Keratinocyte (primary cell): ENCODE measurements around the gene DBF4. TPM values are rescaled to one million over a fixed set of nuclear protein-coding genes. Genes with fewer than 3 reads are reported as not detected.

Experiments
- DNase-seq: peaks from one replicate; pipeline ENCODE4 v3.0.0-alpha.2; 2011; ENCODE audit warnings: low read depth, missing footprints, low spot score
- FAIRE-seq: peaks from 2 replicates; lab custom pipeline; 2011; peaks lifted over from hg19 to GRCh38; lab: Jason Lieb, UNC
- H2AFZ ChIP-seq: 2 replicates; pipeline ENCODE4 v1.6.0; 2012; ENCODE audit warnings: low read length, control low read depth, inconsistent platforms; ENCODE audit not compliant: control insufficient read depth
- H3K27ac ChIP-seq: 2 replicates; pipeline ENCODE4 v1.5.1; 2011; ENCODE audit warnings: low read length; ENCODE audit not compliant: control insufficient read depth, insufficient read depth
- H3K27me3 ChIP-seq: 3 replicates; pipeline ENCODE4 v1.6.0; 2011; ENCODE audit warnings: low read length; ENCODE audit not compliant: control insufficient read depth, insufficient read depth; ENCODE audit errors: extremely low read depth
- H3K36me3 ChIP-seq, 2 experiments: 2 replicates in 1 of 2; 3 replicates in 1 of 2; pipeline ENCODE4 v1.5.1; 2011; ENCODE audit warnings: low read length in 2 of 2, mild to moderate bottlenecking in 1 of 2; ENCODE audit not compliant: control insufficient read depth in 2 of 2, insufficient read depth in 2 of 2; ENCODE audit errors: extremely low read depth in 1 of 2
- H3K4me1 ChIP-seq: 3 replicates; pipeline ENCODE4 v1.5.1; 2011; ENCODE audit warnings: low read length; ENCODE audit not compliant: control insufficient read depth, insufficient read depth; ENCODE audit errors: extremely low read depth
- H3K4me2 ChIP-seq: 3 replicates; pipeline ENCODE4 v1.6.0; 2011; ENCODE audit warnings: low read depth, low read length; ENCODE audit not compliant: control insufficient read depth, insufficient read depth; ENCODE audit errors: extremely low read depth
- H3K4me3 ChIP-seq, 3 experiments: fragments of 200-600 bp in 1 of 3; sonication (generic) in 1 of 3; 2 replicates in 2 of 3; 3 replicates in 1 of 3; pipeline ENCODE4 v1.5.1; 2011 to 2016; ENCODE audit warnings: low read length in 3 of 3, mild to moderate bottlenecking in 3 of 3, control low read depth in 2 of 3, inconsistent platforms in 1 of 3, low read depth in 1 of 3, mixed read lengths in 1 of 3, mixed run types in 1 of 3, moderate library complexity in 1 of 3; ENCODE audit not compliant: control insufficient read depth in 2 of 3, insufficient read depth in 2 of 3; ENCODE audit errors: extremely low read depth in 1 of 3
- H3K79me2 ChIP-seq: 2 replicates; pipeline ENCODE4 v1.6.0; 2012; ENCODE audit warnings: low read length; ENCODE audit not compliant: control insufficient read depth, insufficient read depth
- H3K9ac ChIP-seq: 3 replicates; pipeline ENCODE4 v1.6.0; 2011; ENCODE audit warnings: low read length; ENCODE audit not compliant: control insufficient read depth, insufficient read depth; ENCODE audit errors: extremely low read depth
- H3K9me1 ChIP-seq: 3 replicates; pipeline ENCODE4 v1.6.0; 2011; ENCODE audit warnings: low read length; ENCODE audit not compliant: control insufficient read depth, insufficient read depth; ENCODE audit errors: extremely low read depth
- H3K9me3 ChIP-seq: 2 replicates; pipeline ENCODE4 v1.5.1; 2012; ENCODE audit warnings: low read depth, low read length; ENCODE audit not compliant: control insufficient read depth
- H4K20me1 ChIP-seq: 3 replicates; pipeline ENCODE4 v1.6.0; 2011; ENCODE audit warnings: low read length; ENCODE audit not compliant: control insufficient read depth, insufficient read depth; ENCODE audit errors: extremely low read depth
- EZH2 ChIP-seq: IDR thresholded peaks from one replicate; pipeline ENCODE4 v1.6.1; 2012; ENCODE audit warnings: inconsistent platforms, mild to moderate bottlenecking, low read length, moderate library complexity
- dilution Hi-C: fragments of 300-500 bp; cut with MboI; formaldehyde crosslinking; loops from one replicate; pipeline ENCODE4 v1.7.0; 2020; ENCODE audit warnings: low sequenced_read_pairs; ENCODE audit not compliant: extremely low pct_ligation_motif_present
- polyA plus RNA-seq, 5 experiments: library from polyadenylated mRNA; depleted of rRNA in 3 of 5; stranded (reverse) in 3 of 5; stranded (forward) in 1 of 5; unstranded in 1 of 5; fragments of >200 nt; gene quantifications; 1 replicate in 1 of 5; 2 replicates in 3 of 5; 3 replicates in 1 of 5; pipeline versions ENCODE4 v1.2.1 to v1.2.3, GENCODE V29; 2011 to 2012; ENCODE audit warnings: missing spikeins in 2 of 5, low read depth in 1 of 5, low replicate concordance in 1 of 5
- TF ChIP-seq, protein P1 (sequence below), 3 experiments: IDR thresholded peaks in 1 of 3; conservative IDR thresholded peaks in 1 of 3; optimal IDR thresholded peaks in 1 of 3; 2 replicates in 2 of 3; 3 replicates in 1 of 3; pipeline versions ENCODE3 to v1.5.1; 2011; ENCODE audit warnings: low read length in 3 of 3, mild to moderate bottlenecking in 3 of 3, moderate library complexity in 2 of 3, control low read depth in 1 of 3, inconsistent platforms in 1 of 3; ENCODE audit not compliant: insufficient read depth in 2 of 3; ENCODE audit errors: extremely low read depth in 1 of 3

The DBF4 gene
- polyA plus RNA-seq, 1 donor (not counting 4 experiments of a cell fraction or from before 2014, with no cell fraction given) = 12.5 TPM

GRCh38 chr7:87874066-87874465, 2.2 kb upstream of the DBF4 start:
- Histone ChIP-seq H3K9ac (no peak overlapping the region), H3K4me3 (peak overlapping the region in 1 of 3 experiments; percentile 98), H3K9me1 (no peaks in the 10 kb centered on the region), H3K4me2 (peak overlapping the region; percentile 96), H2AFZ (peak overlapping the region; percentile 13), H3K36me3 (peaks cover 1 to 4% of the 10 kb centered on the region in 2 experiments), H3K27ac (no peak overlapping the region), H3K79me2 (peaks cover 69% of the 10 kb centered on the region), H3K9me3 (peaks cover 4% of the 10 kb centered on the region), H3K27me3 (no peaks in the 10 kb centered on the region), H3K4me1 (peaks cover 9% of the 10 kb centered on the region), H4K20me1 (no peaks in the 10 kb centered on the region)
- no peak for TF ChIP-seq EZH2
- TF ChIP-seq, protein P1, sequence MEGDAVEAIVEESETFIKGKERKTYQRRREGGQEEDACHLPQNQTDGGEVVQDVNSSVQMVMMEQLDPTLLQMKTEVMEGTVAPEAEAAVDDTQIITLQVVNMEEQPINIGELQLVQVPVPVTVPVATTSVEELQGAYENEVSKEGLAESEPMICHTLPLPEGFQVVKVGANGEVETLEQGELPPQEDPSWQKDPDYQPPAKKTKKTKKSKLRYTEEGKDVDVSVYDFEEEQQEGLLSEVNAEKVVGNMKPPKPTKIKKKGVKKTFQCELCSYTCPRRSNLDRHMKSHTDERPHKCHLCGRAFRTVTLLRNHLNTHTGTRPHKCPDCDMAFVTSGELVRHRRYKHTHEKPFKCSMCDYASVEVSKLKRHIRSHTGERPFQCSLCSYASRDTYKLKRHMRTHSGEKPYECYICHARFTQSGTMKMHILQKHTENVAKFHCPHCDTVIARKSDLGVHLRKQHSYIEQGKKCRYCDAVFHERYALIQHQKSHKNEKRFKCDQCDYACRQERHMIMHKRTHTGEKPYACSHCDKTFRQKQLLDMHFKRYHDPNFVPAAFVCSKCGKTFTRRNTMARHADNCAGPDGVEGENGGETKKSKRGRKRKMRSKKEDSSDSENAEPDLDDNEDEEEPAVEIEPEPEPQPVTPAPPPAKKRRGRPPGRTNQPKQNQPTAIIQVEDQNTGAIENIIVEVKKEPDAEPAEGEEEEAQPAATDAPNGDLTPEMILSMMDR (optimal IDR thresholded peaks at IDR 0.05 in 1 of 3, IDR thresholded peaks at IDR 0.05 in 1 of 3, conservative IDR thresholded peaks at IDR 0.05 in 1 of 3; ENCODE audit: extremely low read depth in 1 of 3, insufficient read depth in 2 of 3, low read length in 3 of 3) = no peak
- no peak for FAIRE-seq
- dilution Hi-C loops = no loop called here
- DNase-seq = no peak

DNA sequence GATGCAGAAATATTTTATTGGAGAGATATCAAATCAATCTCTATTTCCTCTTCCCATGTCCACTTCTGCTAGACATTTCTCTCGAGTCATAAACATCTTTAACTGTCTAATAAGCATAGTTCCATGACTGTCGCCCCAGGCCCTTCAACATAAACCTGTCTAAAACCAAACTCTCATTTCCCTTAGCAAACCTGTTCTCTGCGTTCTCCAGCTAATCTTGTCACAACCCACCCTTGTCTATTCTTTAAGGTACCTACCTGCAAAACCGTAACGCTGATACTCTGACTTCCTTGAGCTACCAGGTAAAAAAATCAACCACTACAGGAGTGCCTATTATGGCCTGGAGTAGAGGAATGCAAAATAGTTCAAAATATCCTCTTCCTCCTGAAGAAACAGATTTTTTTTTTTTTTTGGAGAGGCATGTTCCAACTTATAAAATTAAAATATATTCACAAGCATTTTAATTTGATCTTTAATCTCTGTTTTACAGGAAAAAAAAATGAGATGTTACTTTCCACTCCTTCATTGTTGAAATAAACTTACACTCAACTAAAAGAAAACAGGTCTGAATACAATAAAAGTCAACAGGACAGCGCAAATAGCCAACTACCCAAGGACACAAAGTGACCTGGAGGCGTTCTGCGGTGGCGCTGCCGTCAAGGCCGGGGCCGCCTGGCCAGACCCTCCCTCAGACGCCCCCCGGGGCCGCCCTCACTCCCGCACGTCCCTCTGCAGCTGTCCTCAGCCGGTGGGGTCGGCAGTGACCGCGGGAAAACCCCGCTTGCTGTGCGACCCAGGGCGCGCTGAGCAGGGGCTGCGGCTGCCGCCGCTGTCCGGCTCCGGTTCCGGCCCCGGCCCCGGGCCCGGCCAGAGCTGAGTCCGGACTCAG, 898 bp upstream of the DBF4 start:
- no peak for DNase-seq
- H3K36me3 ChIP-seq = peaks cover 1 to 11% of the 10 kb centered on the region in 2 experiments
- H2AFZ ChIP-seq = peak overlapping the region; percentile 88
- H3K27me3 ChIP-seq = no peaks in the 10 kb centered on the region
- dilution Hi-C loops = no loop called here
- H3K79me2 ChIP-seq = peaks cover 80% of the 10 kb centered on the region
- H3K9ac ChIP-seq = peak overlapping the region; percentile 96
- TF ChIP-seq, protein P1 (optimal IDR thresholded peaks at IDR 0.05 in 1 of 3, IDR thresholded peaks at IDR 0.05 in 1 of 3, conservative IDR thresholded peaks at IDR 0.05 in 1 of 3; ENCODE audit: extremely low read depth in 1 of 3, insufficient read depth in 2 of 3, low read length in 3 of 3) = no peak
- no peak for TF ChIP-seq EZH2
- H3K9me1 ChIP-seq = no peaks in the 10 kb centered on the region
- H3K9me3 ChIP-seq = peaks cover 4% of the 10 kb centered on the region
- peak overlapping the region; percentile 93 for H3K27ac ChIP-seq
- no peaks in the 10 kb centered on the region for H4K20me1 ChIP-seq
- peak; percentile 72 for FAIRE-seq
- H3K4me1 ChIP-seq = peaks cover 9% of the 10 kb centered on the region
- H3K4me2 ChIP-seq = peak overlapping the region; percentile 96
- H3K4me3 ChIP-seq = peak overlapping the region; percentile 86 to 98 (median 98)
